Ovary (tissue), 3 donors: ENCODE results near the gene ETFBKMT.

Experiments used
- CTCF ChIP-seq, 3 donors: fragments of 450-650 bp in 2 of 3; fragments of 200-600 bp in 1 of 3; IDR thresholded peaks; one replicate each; pipeline versions ENCODE4 v1.5.1 to v1.8.0; 2016 to 2022; ENCODE audit warnings: antibody characterized with exemption in 3 of 3, mild to moderate bottlenecking in 1 of 3
- EP300 ChIP-seq: sonication (generic); formaldehyde crosslinking; IDR thresholded peaks from one replicate; pipeline ENCODE4 v1.6.1; 2017; ENCODE audit warnings: antibody characterized with exemption
- POLR2A ChIP-seq: fragments of 450-650 bp; IDR thresholded peaks from one replicate; pipeline ENCODE4 v1.6.1; 2017; ENCODE audit warnings: antibody characterized with exemption, mild to moderate bottlenecking, moderate library complexity
- donor health status: DM: no; HTN: no; CAD: no.

GRCh38 chr12:31651893-31652521, 7.5 kb upstream of the ETFBKMT start:
- TF ChIP-seq CTCF (IDR thresholded peaks at IDR 0.05) (no peak), POLR2A (no peak), EP300 (no peak)
